ENCODE results near the gene RPLP1. TPM values are rescaled to one million over a fixed set of nuclear protein-coding genes. Genes with fewer than 3 reads are reported as not detected.
"Not testable (repeated sequence)": the region's sequence is repeated elsewhere in the genome, so short reads cannot be mapped to it uniquely, and the experiment has no call there.

Gene RPLP1
- total RNA-seq, 2 experiments from 2014 or later: 1,785 to 1,910 TPM

DNA sequence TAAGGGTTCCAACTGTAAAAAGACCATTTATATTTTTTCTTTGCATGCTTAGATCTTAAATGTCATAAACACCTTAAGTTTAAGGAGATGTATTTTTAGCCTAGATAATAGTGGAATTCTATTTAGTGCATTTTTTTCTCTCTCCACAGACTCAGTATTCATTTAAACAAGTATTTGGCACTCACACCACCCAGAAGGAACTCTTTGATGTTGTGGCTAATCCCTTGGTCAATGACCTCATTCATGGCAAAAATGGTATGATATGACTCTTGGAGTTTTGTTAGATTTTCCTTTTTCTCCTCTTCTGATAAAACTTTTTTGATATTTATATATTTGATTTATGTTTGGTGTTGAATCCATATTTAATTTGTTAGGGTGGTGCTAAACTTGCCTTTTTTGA lies 31.1 kb upstream of the RPLP1 start:
- POLR2A ChIA-PET: no interaction called here

DNA sequence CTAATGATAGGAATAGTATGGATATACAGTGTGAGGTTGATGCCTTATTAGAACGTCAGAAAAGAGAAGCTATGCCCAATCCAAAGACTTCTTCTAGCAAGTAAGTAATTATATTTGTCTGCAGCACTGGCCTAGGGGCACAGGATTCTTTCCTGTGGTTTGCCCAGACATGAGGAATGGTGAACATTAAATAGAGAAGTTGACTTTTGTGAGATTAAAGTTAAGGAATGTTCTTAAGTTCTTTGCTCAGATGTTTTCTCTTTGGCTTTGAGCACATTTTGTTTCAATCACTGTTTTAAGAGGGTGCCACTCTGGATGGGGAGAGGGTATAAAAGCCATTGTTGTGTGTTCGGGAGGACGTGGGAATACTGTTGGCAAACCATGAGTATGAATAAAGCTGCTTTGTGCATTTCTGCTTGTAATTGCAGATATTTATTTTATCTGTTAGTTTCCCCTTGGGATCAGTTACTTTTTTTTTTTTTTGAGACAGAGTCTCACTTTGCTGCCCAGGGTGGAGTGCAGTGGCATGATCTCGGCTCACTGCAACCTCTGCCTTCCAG lies 30.2 kb upstream of the RPLP1 start:
- Mint-ChIP-seq H3K9me3 (no peaks in the 10 kb centered on the region), H3K4me1 (peaks cover 14% of the 10 kb centered on the region), H3K27ac (no peak overlapping the region), H3K4me3 (no peak overlapping the region), H3K27me3 (no peaks in the 10 kb centered on the region), H3K36me3 (peaks cover 54% of the 10 kb centered on the region)
- ATAC-seq (ENCODE audit: low read depth): no peak
- DNase-seq: no peak
- POLR2A ChIA-PET: no interaction called here

More for the DNA sequence above, 31.1 kb upstream of the RPLP1 start:
- Mint-ChIP-seq H3K27me3 (no peaks in the 10 kb centered on the region), H3K4me3 (no peak overlapping the region), H3K9me3 (no peaks in the 10 kb centered on the region), H3K36me3 (peaks cover 54% of the 10 kb centered on the region), H3K4me1 (peaks cover 18% of the 10 kb centered on the region), H3K27ac (no peak overlapping the region)
- no peak for ATAC-seq (ENCODE audit: low read depth)
- no peak for DNase-seq

GRCh38 chr15:69424001-69424400 lies 28.6 kb upstream of the RPLP1 start:
- POLR2A ChIA-PET: interaction anchor here (0.8 kb wide), 1 partner anchor 29 kb away, joined by 3 read pairs; no protein-coding TSS in a partner anchor
- Mint-ChIP-seq H3K27me3 (no peaks in the 10 kb centered on the region), H3K4me1 (peaks cover 6% of the 10 kb centered on the region), H3K27ac (no peak overlapping the region), H3K9me3 (no peaks in the 10 kb centered on the region), H3K4me3 (no peak overlapping the region), H3K36me3 (peaks cover 49% of the 10 kb centered on the region)
- DNase-seq (no peak), ATAC-seq (ENCODE audit: low read depth) (no peak)

DNA sequence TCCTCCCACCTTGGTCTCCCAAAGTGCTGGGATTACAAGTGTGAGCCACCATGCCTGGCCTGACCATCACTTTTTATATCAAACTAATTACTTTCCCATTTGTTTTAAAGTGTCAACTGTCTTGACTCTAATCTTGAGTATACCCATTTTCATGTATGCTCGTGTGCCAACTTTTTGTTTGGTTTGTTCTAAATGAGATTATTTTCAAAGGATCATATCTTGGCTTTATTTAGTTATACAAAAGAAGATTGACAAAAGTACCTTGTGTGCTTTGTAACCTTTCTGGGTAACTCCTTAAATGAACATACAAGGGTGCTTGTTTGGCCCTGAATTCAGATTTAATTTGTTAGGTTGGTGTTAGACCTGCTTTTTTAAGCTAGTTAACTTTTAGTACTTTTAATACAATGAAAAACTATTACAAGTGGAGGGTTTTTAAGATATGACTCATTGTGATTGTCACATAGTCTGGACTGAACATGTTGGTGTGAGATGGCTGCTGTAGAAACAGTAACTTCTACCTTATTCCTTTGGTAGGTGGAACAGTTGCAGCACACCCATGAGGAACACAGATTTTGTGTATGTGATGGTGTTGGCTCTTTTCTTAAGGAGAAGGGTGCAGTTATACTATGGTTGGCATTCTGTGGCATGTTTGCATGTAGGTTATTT lies 27.7 kb upstream of the RPLP1 start:
- peaks cover 45% of the 10 kb centered on the region for H3K36me3 Mint-ChIP-seq
- H3K4me3 Mint-ChIP-seq: no peak overlapping the region
- H3K9me3 Mint-ChIP-seq: no peaks in the 10 kb centered on the region
- no peaks in the 10 kb centered on the region for H3K27me3 Mint-ChIP-seq
- POLR2A ChIA-PET: no interaction called here
- DNase-seq (no peak), ATAC-seq (ENCODE audit: low read depth) (no peak)
- no peak overlapping the region for H3K27ac Mint-ChIP-seq
- H3K4me1 Mint-ChIP-seq: no peaks in the 10 kb centered on the region

DNA sequence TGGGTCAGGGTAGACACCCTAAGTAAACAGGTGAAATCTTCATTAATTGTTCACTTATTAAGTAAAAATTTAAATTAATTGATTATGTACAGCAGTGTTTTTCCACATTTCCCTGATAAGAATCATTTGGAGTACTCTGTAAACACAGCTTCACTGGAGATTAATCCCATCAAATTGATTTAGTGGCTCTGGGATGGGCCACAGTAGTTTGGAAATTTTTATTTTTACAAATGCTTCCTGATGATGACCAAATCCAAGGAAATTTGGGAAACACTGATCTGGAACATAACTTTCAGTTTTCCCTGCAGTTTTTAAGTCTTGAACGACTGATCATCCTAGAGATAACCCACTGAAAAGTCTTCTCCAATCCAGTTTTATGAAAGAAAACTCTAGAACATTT lies 18.8 kb upstream of the RPLP1 start:
- POLR2A ChIA-PET: no interaction called here
- H3K9me3 Mint-ChIP-seq: no peaks in the 10 kb centered on the region
- peaks cover 66% of the 10 kb centered on the region for H3K36me3 Mint-ChIP-seq
- H3K4me1 Mint-ChIP-seq: peaks cover 4% of the 10 kb centered on the region
- ATAC-seq (ENCODE audit: low read depth) (no peak), DNase-seq (no peak)
- no peak overlapping the region for H3K4me3 Mint-ChIP-seq
- H3K27ac Mint-ChIP-seq: no peak overlapping the region
- H3K27me3 Mint-ChIP-seq: no peaks in the 10 kb centered on the region

- Mint-ChIP-seq H3K9me3 (no peaks in the 10 kb centered on the region), H3K27me3 (no peaks in the 10 kb centered on the region), H3K27ac (no peak overlapping the region), H3K4me1 (peaks cover 4% of the 10 kb centered on the region), H3K36me3 (peaks cover 63% of the 10 kb centered on the region), H3K4me3 (no peak overlapping the region)
- ATAC-seq (ENCODE audit: low read depth) (no peak), DNase-seq (no peak)
- POLR2A ChIA-PET: no interaction called here
These were observed 18.4 kb upstream of the RPLP1 start for GRCh38 chr15:69434238-69434637.

DNA sequence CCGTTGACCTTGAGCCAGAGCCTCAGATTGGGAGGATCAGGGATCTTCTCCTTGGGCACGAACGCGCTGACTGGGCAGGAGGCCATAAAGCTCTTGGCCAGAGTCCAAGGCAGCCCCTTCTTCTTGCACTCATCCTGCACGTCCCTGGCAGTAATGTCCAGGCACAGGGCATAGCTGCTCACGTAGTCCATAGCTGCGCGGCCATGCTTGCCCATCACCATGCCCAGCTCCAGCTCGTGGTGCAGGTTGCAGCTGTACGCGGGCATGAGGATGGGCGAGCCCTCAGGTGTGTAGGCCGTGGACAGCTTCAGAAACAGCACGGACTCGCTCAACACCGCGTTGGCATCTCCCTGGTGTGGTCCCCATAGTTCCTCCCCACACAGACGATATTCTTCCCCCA lies 17.9 kb upstream of the RPLP1 start:
- no peaks in the 10 kb centered on the region for H3K9me3 Mint-ChIP-seq
- POLR2A ChIA-PET: no interaction called here
- no peak for DNase-seq
- peaks cover 61% of the 10 kb centered on the region for H3K36me3 Mint-ChIP-seq
- peaks cover 4% of the 10 kb centered on the region for H3K4me1 Mint-ChIP-seq
- H3K27me3 Mint-ChIP-seq: no peaks in the 10 kb centered on the region
- no peak for ATAC-seq (ENCODE audit: low read depth)
- no peak overlapping the region for H3K4me3 Mint-ChIP-seq
- H3K27ac Mint-ChIP-seq: no peak overlapping the region

DNA sequence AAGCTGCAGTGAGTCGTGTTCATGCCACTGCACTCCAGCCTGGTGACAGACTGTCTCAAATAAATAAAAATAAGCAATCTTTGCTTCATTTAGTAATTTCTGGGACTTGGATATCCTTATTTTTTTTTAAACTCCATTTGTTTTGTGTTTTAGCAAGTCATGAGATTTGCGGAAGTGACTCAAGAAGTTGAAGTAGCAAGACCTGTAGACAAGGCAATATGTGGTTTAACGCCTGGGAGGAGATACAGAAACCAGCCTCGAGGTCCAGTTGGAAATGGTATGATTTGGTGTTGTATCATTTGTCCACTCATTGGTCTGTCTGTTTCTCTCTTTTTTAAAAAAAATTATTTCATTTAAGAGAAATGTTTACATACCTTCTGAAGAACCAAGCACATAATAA lies 16.6 kb upstream of the RPLP1 start:
- POLR2A ChIA-PET: no interaction called here
- peaks cover 4% of the 10 kb centered on the region for H3K4me1 Mint-ChIP-seq
- no peaks in the 10 kb centered on the region for H3K27me3 Mint-ChIP-seq
- H3K4me3 Mint-ChIP-seq: no peak overlapping the region
- DNase-seq (no peak), ATAC-seq (ENCODE audit: low read depth) (no peak)
- peaks cover 60% of the 10 kb centered on the region for H3K36me3 Mint-ChIP-seq
- H3K27ac Mint-ChIP-seq: no peak overlapping the region
- H3K9me3 Mint-ChIP-seq: no peaks in the 10 kb centered on the region

DNA sequence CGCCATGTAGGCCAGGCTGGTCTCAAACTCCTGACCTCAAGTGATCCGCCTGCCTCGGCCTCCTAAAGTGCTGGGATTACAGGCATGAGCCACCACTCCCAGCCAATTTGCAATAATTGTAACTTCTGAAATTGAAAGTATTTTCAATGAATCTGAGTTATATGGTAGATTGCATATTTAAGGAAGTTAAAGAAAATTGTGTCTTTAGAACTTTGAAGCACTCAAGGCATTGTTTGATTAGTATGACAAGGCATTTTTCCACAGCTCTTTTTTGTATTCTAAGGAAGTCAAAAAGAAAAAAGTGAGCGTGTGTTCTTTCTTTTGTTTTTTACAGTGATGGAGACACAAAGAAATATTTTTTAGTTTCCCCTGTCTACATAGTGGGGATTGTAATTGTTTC lies 15.7 kb upstream of the RPLP1 start:
- POLR2A ChIA-PET: no interaction called here
- Mint-ChIP-seq H3K4me3 (no peak overlapping the region), H3K27me3 (no peaks in the 10 kb centered on the region), H3K27ac (no peak overlapping the region), H3K36me3 (peaks cover 59% of the 10 kb centered on the region), H3K9me3 (no peaks in the 10 kb centered on the region), H3K4me1 (peaks cover 1% of the 10 kb centered on the region)
- DNase-seq (no peak), ATAC-seq (ENCODE audit: low read depth) (no peak)

- Mint-ChIP-seq H3K27ac (no peak overlapping the region), H3K27me3 (no peaks in the 10 kb centered on the region), H3K4me1 (peaks cover 12% of the 10 kb centered on the region), H3K36me3 (peaks cover 51% of the 10 kb centered on the region), H3K4me3 (no peak overlapping the region), H3K9me3 (no peaks in the 10 kb centered on the region)
- POLR2A ChIA-PET: interaction anchor here (1.2 to 1.3 kb wide), 2 partner anchors 13 kb away, joined by 3 to 8 read pairs; partner anchors contain the start of gene RPLP1
- DNase-seq (no peak), ATAC-seq (ENCODE audit: low read depth) (no peak)
These were observed 13.0 kb upstream of the RPLP1 start for GRCh38 chr15:69439623-69440022.

GRCh38 chr15:69443032-69443611 lies 9.5 kb upstream of the RPLP1 start:
- peaks cover 13% of the 10 kb centered on the region for H3K4me1 Mint-ChIP-seq
- H3K27ac Mint-ChIP-seq: peak overlapping the region; percentile 76
- DNase-seq (no peak), ATAC-seq (ENCODE audit: low read depth) (peak; percentile 60)
- no peak overlapping the region for H3K4me3 Mint-ChIP-seq
- H3K27me3 Mint-ChIP-seq: no peaks in the 10 kb centered on the region
- POLR2A ChIA-PET: interaction anchor here (0.7 to 4.3 kb wide), 6 partner anchors 10 to 1066 kb away, joined by 3 to 42 read pairs (median 4); partner anchors contain the start of genes KIF23 and RPLP1
- H3K36me3 Mint-ChIP-seq: peaks cover 53% of the 10 kb centered on the region
- no peaks in the 10 kb centered on the region for H3K9me3 Mint-ChIP-seq

GRCh38 chr15:69444686-69445085 lies 7.9 kb upstream of the RPLP1 start:
- ATAC-seq (ENCODE audit: low read depth) (no peak), DNase-seq (no peak)
- Mint-ChIP-seq H3K4me3 (no peak overlapping the region), H3K9me3 (no peaks in the 10 kb centered on the region), H3K36me3 (peaks cover 54% of the 10 kb centered on the region), H3K4me1 (peaks cover 13% of the 10 kb centered on the region), H3K27ac (no peak overlapping the region), H3K27me3 (no peaks in the 10 kb centered on the region)
- POLR2A ChIA-PET: interaction anchor here (1.6 to 4.3 kb wide), 2 partner anchors 8 to 18 kb away, joined by 5 to 42 read pairs; partner anchors contain the start of gene RPLP1

GRCh38 chr15:69446953-69447352 lies 5.7 kb upstream of the RPLP1 start:
- DNase-seq (no peak), ATAC-seq (ENCODE audit: low read depth) (no peak)
- Mint-ChIP-seq H3K4me3 (no peak overlapping the region), H3K9me3 (no peaks in the 10 kb centered on the region), H3K36me3 (peaks cover 39% of the 10 kb centered on the region), H3K27ac (no peak overlapping the region), H3K4me1 (peaks cover 13% of the 10 kb centered on the region), H3K27me3 (no peaks in the 10 kb centered on the region)
- POLR2A ChIA-PET: no interaction called here

GRCh38 chr15:69450221-69450620 lies 2.4 kb upstream of the RPLP1 start:
- not testable (repeated sequence) for H3K9me3 Mint-ChIP-seq; H3K27me3 Mint-ChIP-seq; H3K27ac Mint-ChIP-seq; DNase-seq; ATAC-seq (ENCODE audit: low read depth); H3K4me3 Mint-ChIP-seq
- H3K4me1 Mint-ChIP-seq: peaks cover 23% of the 10 kb centered on the region
- POLR2A ChIA-PET: interaction anchor here (4.1 kb wide), 1 partner anchor 36 kb away, joined by 52 read pairs; the partner anchor contains the start of gene KIF23
- H3K36me3 Mint-ChIP-seq: peaks cover 47% of the 10 kb centered on the region
